UCSD-AML1 (cell line): Measurements from ENCODE around the gene WDR36.
A peak's percentile ranks its signal among the peaks of the same experiment; 100 is the strongest.

Experiments
- DNase-seq: peaks from one replicate; lab custom pipeline; 2025; ENCODE audit not compliant: unreplicated experiment; lab: John Stamatoyannopoulos, UW

WDR36 gene

GRCh38 chr5:111092062-111092853 lies at the start of gene WDR36:
WDR36 (plus strand) TSS chr5:111092348; CDS start chr5:111092457, 109 bp downstream.
- peak; percentile 93 for DNase-seq

- no peak for DNase-seq
Observed at GRCh38 chr5:111043712-111044506, 48.2 kb upstream of the WDR36 start.

GRCh38 chr5:111058064-111058463 lies 34.1 kb upstream of the WDR36 start:
- no peak for DNase-seq

GRCh38 chr5:111060169-111060568 lies 32.0 kb upstream of the WDR36 start:
- DNase-seq: no peak

GRCh38 chr5:111061618-111062017 lies 30.5 kb upstream of the WDR36 start:
- DNase-seq: no peak

- no peak for DNase-seq
Observed at GRCh38 chr5:111063709-111064322, 28.3 kb upstream of the WDR36 start.

GRCh38 chr5:111066261-111066938 lies 25.7 kb upstream of the WDR36 start:
- DNase-seq: no peak

GRCh38 chr5:111068213-111068612 lies 23.9 kb upstream of the WDR36 start:
- no peak for DNase-seq

GRCh38 chr5:111069839-111070238 lies 22.3 kb upstream of the WDR36 start:
- DNase-seq: no peak

- DNase-seq: no peak
Observed at GRCh38 chr5:111070272-111071134, 21.6 kb upstream of the WDR36 start.

- DNase-seq: no peak
Observed at GRCh38 chr5:111071413-111071812, 20.7 kb upstream of the WDR36 start, which contains the start of gene TSLP. TSLP (plus strand) TSS chr5:111071713; CDS start chr5:111071891, 178 bp downstream.

- DNase-seq: peak; percentile 48
Observed at GRCh38 chr5:111072949-111073682, 19.0 kb upstream of the WDR36 start.

- no peak for DNase-seq
Observed at GRCh38 chr5:111074244-111074643, 17.9 kb upstream of the WDR36 start.

GRCh38 chr5:111075520-111075919 lies 16.6 kb upstream of the WDR36 start:
- DNase-seq: no peak

GRCh38 chr5:111076091-111076490 lies 16.1 kb upstream of the WDR36 start:
- no peak for DNase-seq

GRCh38 chr5:111077678-111078077 lies 14.5 kb upstream of the WDR36 start:
- no peak for DNase-seq

GRCh38 chr5:111079846-111080245 lies 12.3 kb upstream of the WDR36 start:
- DNase-seq: no peak

GRCh38 chr5:111083323-111083722 lies 8.8 kb upstream of the WDR36 start:
- peak; percentile 11 for DNase-seq

GRCh38 chr5:111095982-111096381 lies 3.8 kb downstream of the WDR36 start:
- no peak for DNase-seq
